HepG2 (cell line): ENCODE data around the gene TP53BP2. TPM values are rescaled to one million over a fixed set of nuclear protein-coding genes. Genes with fewer than 3 reads are reported as not detected.

Source experiments
- ARNTL ChIP-seq: sonication (generic); formaldehyde crosslinking; IDR thresholded peaks from 2 replicates; pipeline ENCODE4 v1.4.0; 2020; ENCODE audit warnings: mild to moderate bottlenecking, missing genetic modification reagents
- BCL3 ChIP-seq: sonication (generic); formaldehyde crosslinking; IDR thresholded peaks from 2 replicates; pipeline ENCODE4 v1.5.1; 2020; ENCODE audit warnings: mild to moderate bottlenecking, missing genetic modification reagents, moderate library complexity
- CSRNP1 ChIP-seq: sonication (generic); formaldehyde crosslinking; IDR thresholded peaks from 2 replicates; pipeline ENCODE4 v1.8.1; 2023; ENCODE audit warnings: mild to moderate bottlenecking, missing genetic modification reagents
- ELF3 ChIP-seq: IDR thresholded peaks from 2 replicates; pipeline ENCODE4 v1.6.1; 2016; ENCODE audit warnings: missing genetic modification reagents, missing compliant biosample characterization
- FOXK2 ChIP-seq: fragments of 450-650 bp; IDR thresholded peaks from 2 replicates; pipeline ENCODE4 v1.6.1; 2016
- KDM4B ChIP-seq: sonication (generic); formaldehyde crosslinking; IDR thresholded peaks from 2 replicates; pipeline ENCODE4 v1.4.0; 2020; ENCODE audit warnings: missing genetic modification reagents
- KLF13 ChIP-seq: sonication (generic); formaldehyde crosslinking; IDR thresholded peaks from 2 replicates; pipeline ENCODE4 v1.4.0; 2020; ENCODE audit warnings: mild to moderate bottlenecking, missing genetic modification reagents
- KLF9 ChIP-seq: IDR thresholded peaks from 2 replicates; pipeline ENCODE4 v1.6.1; 2016; ENCODE audit warnings: low read depth
- MED1 ChIP-seq: sonication (generic); formaldehyde crosslinking; IDR thresholded peaks from 2 replicates; pipeline ENCODE4 v1.4.0; 2020; ENCODE audit warnings: missing genetic modification reagents
- RARG ChIP-seq: sonication (generic); formaldehyde crosslinking; IDR thresholded peaks from 2 replicates; pipeline ENCODE4 v1.4.0; 2020; ENCODE audit warnings: low read depth, mild to moderate bottlenecking, missing genetic modification reagents
- RBM39 ChIP-seq: fragments of 200-400 bp; formaldehyde crosslinking; IDR thresholded peaks from one replicate; pipeline ENCODE4 v1.6.1; 2018; ENCODE audit warnings: antibody characterized with exemption, mild to moderate bottlenecking, low read depth, low read length; ENCODE audit not compliant: poor library complexity, severe bottlenecking
- RFXANK ChIP-seq: IDR thresholded peaks from 2 replicates; pipeline ENCODE4 v1.6.1; 2016
- RXRB ChIP-seq: IDR thresholded peaks from 2 replicates; pipeline ENCODE4 v1.6.1; 2016; ENCODE audit warnings: borderline replicate concordance, missing genetic modification reagents, missing compliant biosample characterization
- SP4 ChIP-seq: sonication (generic); formaldehyde crosslinking; IDR thresholded peaks from 2 replicates; pipeline ENCODE4 v1.8.1; 2023; ENCODE audit warnings: mild to moderate bottlenecking, missing genetic modification reagents
- ZFP62 ChIP-seq: sonication (generic); formaldehyde crosslinking; IDR thresholded peaks from 2 replicates; pipeline ENCODE4 v1.4.0; 2020; ENCODE audit warnings: missing genetic modification reagents
- ZMAT3 ChIP-seq: sonication (generic); formaldehyde crosslinking; conservative IDR thresholded peaks from 2 replicates; pipeline ENCODE4 v1.7.0; 2021; ENCODE audit warnings: missing genetic modification reagents
- ZNF180 ChIP-seq: sonication (generic); formaldehyde crosslinking; IDR thresholded peaks from 2 replicates; pipeline ENCODE4 v1.4.0; 2020; ENCODE audit warnings: low read depth, missing genetic modification reagents, borderline replicate concordance
- ZNF441 ChIP-seq: sonication (generic); formaldehyde crosslinking; IDR thresholded peaks from 2 replicates; pipeline ENCODE4 v1.7.0; 2021; ENCODE audit warnings: missing genetic modification reagents, borderline replicate concordance
- ZNF552 ChIP-seq: sonication (generic); formaldehyde crosslinking; IDR thresholded peaks from 2 replicates; pipeline ENCODE4 v1.9.0; 2022; ENCODE audit warnings: missing genetic modification reagents, mild to moderate bottlenecking, borderline replicate concordance
- ZNF660 ChIP-seq: sonication (generic); formaldehyde crosslinking; IDR thresholded peaks from 2 replicates; pipeline ENCODE4 v1.5.1; 2020; ENCODE audit warnings: mild to moderate bottlenecking, low read depth, missing genetic modification reagents, borderline replicate concordance
- ZSCAN21 ChIP-seq: sonication (generic); formaldehyde crosslinking; IDR thresholded peaks from 2 replicates; pipeline ENCODE4 v1.8.0; 2022; ENCODE audit warnings: mild to moderate bottlenecking, missing genetic modification reagents, moderate library complexity, borderline replicate concordance
- polyA plus RNA-seq, 8 experiments: library from polyadenylated mRNA; depleted of rRNA in 3 of 8; stranded (reverse) in 7 of 8; unstranded in 1 of 8; fragments of >200 nt; fragmentation: Illumina TruSeq in 4 of 8; extraction: Trizol in 4 of 8; gene quantifications; 2 replicates each; pipeline versions ENCODE4 v1.2.1 to v1.2.3, GENCODE V29; 2011 to 2016; ENCODE audit warnings: low read depth in 4 of 8, missing spikeins in 1 of 8, mixed read lengths in 1 of 8; ENCODE audit not compliant: insufficient read depth in 1 of 8
- total RNA-seq, 5 experiments: library from RNA; depleted of rRNA; stranded (reverse); fragments of >200 nt; fragmentation: Illumina TruSeq; extraction: Trizol; gene quantifications; 2 replicates each; pipeline ENCODE4 v1.2.3, GENCODE V29; 2016; ENCODE audit warnings: low read depth in 1 of 5
- TF ChIP-seq, protein P1 (sequence below): sonication (generic); formaldehyde crosslinking; IDR thresholded peaks from 2 replicates; pipeline ENCODE4 v1.9.0; 2021; ENCODE audit warnings: missing genetic modification reagents, mild to moderate bottlenecking, borderline replicate concordance
- TF ChIP-seq, protein P2 (sequence below): sonication (generic); formaldehyde crosslinking; IDR thresholded peaks from 2 replicates; pipeline ENCODE4 v1.8.1; 2023; ENCODE audit warnings: missing genetic modification reagents, mild to moderate bottlenecking, borderline replicate concordance
- TF ChIP-seq, protein P3 (sequence below): IDR thresholded peaks from 2 replicates; pipeline ENCODE4 v1.4.0; 2020; ENCODE audit warnings: mild to moderate bottlenecking, missing genetic modification reagents

The TP53BP2 gene
- total and polyA plus RNA-seq, 2 of the 13 experiments (the other 11 are each of a cell fraction or from before 2014, with no cell fraction given), result 10.0 to 14.0 TPM

- no peak for TF ChIP-seq FOXK2
- TF ChIP-seq, protein P1, sequence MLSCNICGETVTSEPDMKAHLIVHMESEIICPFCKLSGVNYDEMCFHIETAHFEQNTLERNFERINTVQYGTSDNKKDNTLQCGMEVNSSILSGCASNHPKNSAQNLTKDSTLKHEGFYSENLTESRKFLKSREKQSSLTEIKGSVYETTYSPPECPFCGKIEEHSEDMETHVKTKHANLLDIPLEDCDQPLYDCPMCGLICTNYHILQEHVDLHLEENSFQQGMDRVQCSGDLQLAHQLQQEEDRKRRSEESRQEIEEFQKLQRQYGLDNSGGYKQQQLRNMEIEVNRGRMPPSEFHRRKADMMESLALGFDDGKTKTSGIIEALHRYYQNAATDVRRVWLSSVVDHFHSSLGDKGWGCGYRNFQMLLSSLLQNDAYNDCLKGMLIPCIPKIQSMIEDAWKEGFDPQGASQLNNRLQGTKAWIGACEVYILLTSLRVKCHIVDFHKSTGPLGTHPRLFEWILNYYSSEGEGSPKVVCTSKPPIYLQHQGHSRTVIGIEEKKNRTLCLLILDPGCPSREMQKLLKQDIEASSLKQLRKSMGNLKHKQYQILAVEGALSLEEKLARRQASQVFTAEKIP, result no peak
- no peak; the same call in 1 of the 2 replicates for TF ChIP-seq KDM4B (CRISPR knock-in tag)
- TF ChIP-seq RXRB, result peak; percentile 97
- TF ChIP-seq RBM39, result no peak
- no peak for TF ChIP-seq RARG (CRISPR knock-in tag)
- TF ChIP-seq KLF13 (CRISPR knock-in tag), result no peak
- TF ChIP-seq ZNF441 (CRISPR knock-in tag), result no peak
- no peak for TF ChIP-seq ZNF660 (CRISPR knock-in tag)
- TF ChIP-seq SP4 (CRISPR knock-in tag), result no peak
- TF ChIP-seq ZSCAN21, result no peak
- no peak for TF ChIP-seq ZMAT3
- TF ChIP-seq CSRNP1 (CRISPR knock-in tag), result no peak
- TF ChIP-seq ZFP62 (CRISPR knock-in tag), result no peak
- TF ChIP-seq ELF3 (CRISPR knock-in tag), result peak; percentile 77
- TF ChIP-seq, protein P2, sequence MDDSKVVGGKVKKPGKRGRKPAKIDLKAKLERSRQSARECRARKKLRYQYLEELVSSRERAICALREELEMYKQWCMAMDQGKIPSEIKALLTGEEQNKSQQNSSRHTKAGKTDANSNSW (CRISPR knock-in tag), result no peak
- TF ChIP-seq KLF9, result no peak
- TF ChIP-seq, protein P3, sequence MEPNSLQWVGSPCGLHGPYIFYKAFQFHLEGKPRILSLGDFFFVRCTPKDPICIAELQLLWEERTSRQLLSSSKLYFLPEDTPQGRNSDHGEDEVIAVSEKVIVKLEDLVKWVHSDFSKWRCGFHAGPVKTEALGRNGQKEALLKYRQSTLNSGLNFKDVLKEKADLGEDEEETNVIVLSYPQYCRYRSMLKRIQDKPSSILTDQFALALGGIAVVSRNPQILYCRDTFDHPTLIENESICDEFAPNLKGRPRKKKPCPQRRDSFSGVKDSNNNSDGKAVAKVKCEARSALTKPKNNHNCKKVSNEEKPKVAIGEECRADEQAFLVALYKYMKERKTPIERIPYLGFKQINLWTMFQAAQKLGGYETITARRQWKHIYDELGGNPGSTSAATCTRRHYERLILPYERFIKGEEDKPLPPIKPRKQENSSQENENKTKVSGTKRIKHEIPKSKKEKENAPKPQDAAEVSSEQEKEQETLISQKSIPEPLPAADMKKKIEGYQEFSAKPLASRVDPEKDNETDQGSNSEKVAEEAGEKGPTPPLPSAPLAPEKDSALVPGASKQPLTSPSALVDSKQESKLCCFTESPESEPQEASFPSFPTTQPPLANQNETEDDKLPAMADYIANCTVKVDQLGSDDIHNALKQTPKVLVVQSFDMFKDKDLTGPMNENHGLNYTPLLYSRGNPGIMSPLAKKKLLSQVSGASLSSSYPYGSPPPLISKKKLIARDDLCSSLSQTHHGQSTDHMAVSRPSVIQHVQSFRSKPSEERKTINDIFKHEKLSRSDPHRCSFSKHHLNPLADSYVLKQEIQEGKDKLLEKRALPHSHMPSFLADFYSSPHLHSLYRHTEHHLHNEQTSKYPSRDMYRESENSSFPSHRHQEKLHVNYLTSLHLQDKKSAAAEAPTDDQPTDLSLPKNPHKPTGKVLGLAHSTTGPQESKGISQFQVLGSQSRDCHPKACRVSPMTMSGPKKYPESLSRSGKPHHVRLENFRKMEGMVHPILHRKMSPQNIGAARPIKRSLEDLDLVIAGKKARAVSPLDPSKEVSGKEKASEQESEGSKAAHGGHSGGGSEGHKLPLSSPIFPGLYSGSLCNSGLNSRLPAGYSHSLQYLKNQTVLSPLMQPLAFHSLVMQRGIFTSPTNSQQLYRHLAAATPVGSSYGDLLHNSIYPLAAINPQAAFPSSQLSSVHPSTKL (CRISPR knock-in tag), result peak; percentile 96
- TF ChIP-seq BCL3 (CRISPR knock-in tag), result no peak
- TF ChIP-seq ARNTL (CRISPR knock-in tag), result peak; percentile 70
- peak; percentile 42; the same call in 1 of the 2 replicates for TF ChIP-seq MED1
- TF ChIP-seq ZNF552 (CRISPR knock-in tag), result no peak
- no peak for TF ChIP-seq ZNF180
- TF ChIP-seq RFXANK, result no peak
These were observed 40.8 kb upstream of the TP53BP2 start (continued) for GRCh38 chr1:223886516-223886921.
